HepG2 (cell line): Measurements from ENCODE around the gene CEP63. TPM values are rescaled to one million over a fixed set of nuclear protein-coding genes. Genes with fewer than 3 reads are reported as not detected.
A peak's percentile ranks its signal among the peaks of the same experiment; 100 is the strongest.

Source experiments
- ATF1 ChIP-seq: IDR thresholded peaks from 2 replicates; pipeline ENCODE4 v1.6.1; 2016; ENCODE audit warnings: mild to moderate bottlenecking, control low read depth
- HNRNPK ChIP-seq: fragments of 200-400 bp; formaldehyde crosslinking; IDR thresholded peaks from 2 replicates; pipeline ENCODE4 v1.6.1; 2018; ENCODE audit warnings: low read length, low read depth, moderate library complexity, mild to moderate bottlenecking; ENCODE audit not compliant: poor library complexity, severe bottlenecking
- KAT2B ChIP-seq: fragments of 150-350 bp; IDR thresholded peaks from 2 replicates; pipeline ENCODE4 v1.6.1; 2014; ENCODE audit warnings: low read depth, low read length, borderline replicate concordance
- NAIF1 ChIP-seq: sonication (generic); formaldehyde crosslinking; IDR thresholded peaks from 2 replicates; pipeline ENCODE4 v1.5.0; 2020; ENCODE audit warnings: mild to moderate bottlenecking, missing genetic modification reagents, borderline replicate concordance
- SP1 ChIP-seq, 2 experiments: fragments of 450-650 bp in 1 of 2; sonication (generic) in 1 of 2; formaldehyde crosslinking in 1 of 2; IDR thresholded peaks; 2 replicates each; pipeline versions ENCODE4 v1.4.0 to v1.6.1; 2016 to 2020; ENCODE audit warnings: missing genetic modification reagents in 1 of 2
- ZHX2 ChIP-seq, 2 experiments: sonication (generic) in 1 of 2; formaldehyde crosslinking in 1 of 2; IDR thresholded peaks; 2 replicates each; pipeline versions ENCODE4 v1.6.1 to v1.9.0; 2014 to 2022; ENCODE audit warnings: antibody characterized with exemption in 1 of 2, borderline replicate concordance in 1 of 2, inconsistent platforms in 1 of 2, low read depth in 1 of 2, missing genetic modification reagents in 1 of 2
- ZNF281 ChIP-seq: sonication (generic); formaldehyde crosslinking; IDR thresholded peaks from 2 replicates; pipeline ENCODE4 v1.4.0; 2020; ENCODE audit warnings: missing genetic modification reagents, borderline replicate concordance
- ZNF547 ChIP-seq: sonication (generic); formaldehyde crosslinking; IDR thresholded peaks from 2 replicates; pipeline ENCODE4 v1.5.1; 2020; ENCODE audit warnings: mild to moderate bottlenecking, missing genetic modification reagents
- ZNF609 ChIP-seq: sonication (generic); formaldehyde crosslinking; IDR thresholded peaks from 2 replicates; pipeline ENCODE4 v1.4.0; 2020; ENCODE audit warnings: mild to moderate bottlenecking, missing genetic modification reagents, borderline replicate concordance
- ZNF614 ChIP-seq: IDR thresholded peaks from 2 replicates; pipeline ENCODE4 v1.6.1; 2018; ENCODE audit warnings: missing biosample characterization, missing genetic modification reagents, inconsistent platforms, borderline replicate concordance
- ZNF709 ChIP-seq: sonication (generic); formaldehyde crosslinking; IDR thresholded peaks from 2 replicates; pipeline ENCODE4 v1.5.0; 2020; ENCODE audit warnings: mild to moderate bottlenecking, missing genetic modification reagents
- ZNF747 ChIP-seq: sonication (generic); formaldehyde crosslinking; IDR thresholded peaks from 2 replicates; pipeline ENCODE4 v1.8.1; 2023; ENCODE audit warnings: missing genetic modification reagents, mild to moderate bottlenecking, borderline replicate concordance
- ZNF816 ChIP-seq: sonication (generic); formaldehyde crosslinking; IDR thresholded peaks from 2 replicates; pipeline ENCODE4 v1.8.0; 2022; ENCODE audit warnings: missing genetic modification reagents, mild to moderate bottlenecking, borderline replicate concordance
- polyA plus RNA-seq, 8 experiments: library from polyadenylated mRNA; depleted of rRNA in 3 of 8; stranded (reverse) in 7 of 8; unstranded in 1 of 8; fragments of >200 nt; fragmentation: Illumina TruSeq in 4 of 8; extraction: Trizol in 4 of 8; gene quantifications; 2 replicates each; pipeline versions ENCODE4 v1.2.1 to v1.2.3, GENCODE V29; 2011 to 2016; ENCODE audit warnings: low read depth in 4 of 8, missing spikeins in 1 of 8, mixed read lengths in 1 of 8; ENCODE audit not compliant: insufficient read depth in 1 of 8
- total RNA-seq, 5 experiments: library from RNA; depleted of rRNA; stranded (reverse); fragments of >200 nt; fragmentation: Illumina TruSeq; extraction: Trizol; gene quantifications; 2 replicates each; pipeline ENCODE4 v1.2.3, GENCODE V29; 2016; ENCODE audit warnings: low read depth in 1 of 5

The CEP63 gene
- total and polyA plus RNA-seq, 2 of the 13 experiments (the other 11 are each of a cell fraction or from before 2014, with no cell fraction given): 7.2 to 18.4 TPM

GRCh38 chr3:134485718-134486576 lies at the start of gene CEP63, which contains the start of gene ANAPC13 (continued):
- TF ChIP-seq ZNF614: peak; percentile 46; the same call in 1 of the 2 replicates
- peak; percentile 79 for TF ChIP-seq NAIF1
- no peak for TF ChIP-seq ZNF709
- TF ChIP-seq ZNF816 (CRISPR knock-in tag): peak; percentile 56; the same call in 1 of the 2 replicates
- no peak for TF ChIP-seq ZHX2 (IDR thresholded peaks at IDR 0.05; ENCODE audit: low read depth)
- no peak for TF ChIP-seq ZHX2 (CRISPR knock-in tag; IDR thresholded peaks at IDR 0.05; ENCODE audit: borderline replicate concordance)
- no peak for TF ChIP-seq SP1 (IDR thresholded peaks at IDR 0.05)
- TF ChIP-seq SP1 (CRISPR knock-in tag; IDR thresholded peaks at IDR 0.05): peak; percentile 28
- TF ChIP-seq KAT2B: no peak
- TF ChIP-seq ZNF547 (CRISPR knock-in tag): no peak; the same call in 1 of the 2 replicates
- no peak for TF ChIP-seq ATF1
- TF ChIP-seq HNRNPK: no peak
- peak; percentile 89 for TF ChIP-seq ZNF747
- peak; percentile 7; the same call in 1 of the 2 replicates for TF ChIP-seq ZNF281 (CRISPR knock-in tag)
- TF ChIP-seq ZNF609 (CRISPR knock-in tag): peak; percentile 24; the same call in 1 of the 2 replicates
